Gastroesophageal sphincter (tissue), 3 donors: ENCODE measurements around the gene KCNH1.

Experiments
- EP300 ChIP-seq: sonication (generic); formaldehyde crosslinking; IDR thresholded peaks from one replicate; pipeline ENCODE4 v1.6.1; 2017; ENCODE audit warnings: antibody characterized with exemption, mild to moderate bottlenecking
- POLR2AphosphoS5 ChIP-seq: sonication (generic); formaldehyde crosslinking; IDR thresholded peaks from one replicate; pipeline ENCODE4 v1.6.1; 2017; ENCODE audit warnings: antibody characterized with exemption
- TF ChIP-seq, protein P1 (sequence below), 4 experiments: fragments of 200-600 bp in 2 of 4; fragments of 450-650 bp in 2 of 4; sonication (generic) in 1 of 4; IDR thresholded peaks; one replicate each; pipeline ENCODE4 v1.5.1; 2017 to 2019; ENCODE audit warnings: antibody characterized with exemption in 4 of 4, mild to moderate bottlenecking in 2 of 4, moderate library complexity in 2 of 4

DNA sequence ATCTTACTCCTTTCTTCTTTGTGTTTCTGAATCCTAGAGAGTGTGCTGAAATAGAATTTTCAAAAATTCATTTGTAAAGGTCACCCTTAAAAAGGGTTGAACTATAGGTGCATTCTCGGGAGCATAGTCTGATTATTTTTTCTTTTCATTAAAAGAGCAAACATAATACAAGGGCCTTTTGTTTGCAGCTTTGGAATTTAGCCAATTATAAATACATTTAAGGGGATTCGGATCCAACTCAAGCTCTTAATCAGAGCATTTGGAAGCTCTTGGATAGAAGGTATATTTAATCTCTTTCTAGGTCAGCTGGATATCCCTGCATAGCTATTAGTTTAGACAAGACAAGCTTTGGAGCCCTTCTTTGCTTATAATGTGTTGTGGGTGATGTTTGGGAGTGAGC lies 483.5 kb downstream of the KCNH1 start:
- TF ChIP-seq, protein P1, sequence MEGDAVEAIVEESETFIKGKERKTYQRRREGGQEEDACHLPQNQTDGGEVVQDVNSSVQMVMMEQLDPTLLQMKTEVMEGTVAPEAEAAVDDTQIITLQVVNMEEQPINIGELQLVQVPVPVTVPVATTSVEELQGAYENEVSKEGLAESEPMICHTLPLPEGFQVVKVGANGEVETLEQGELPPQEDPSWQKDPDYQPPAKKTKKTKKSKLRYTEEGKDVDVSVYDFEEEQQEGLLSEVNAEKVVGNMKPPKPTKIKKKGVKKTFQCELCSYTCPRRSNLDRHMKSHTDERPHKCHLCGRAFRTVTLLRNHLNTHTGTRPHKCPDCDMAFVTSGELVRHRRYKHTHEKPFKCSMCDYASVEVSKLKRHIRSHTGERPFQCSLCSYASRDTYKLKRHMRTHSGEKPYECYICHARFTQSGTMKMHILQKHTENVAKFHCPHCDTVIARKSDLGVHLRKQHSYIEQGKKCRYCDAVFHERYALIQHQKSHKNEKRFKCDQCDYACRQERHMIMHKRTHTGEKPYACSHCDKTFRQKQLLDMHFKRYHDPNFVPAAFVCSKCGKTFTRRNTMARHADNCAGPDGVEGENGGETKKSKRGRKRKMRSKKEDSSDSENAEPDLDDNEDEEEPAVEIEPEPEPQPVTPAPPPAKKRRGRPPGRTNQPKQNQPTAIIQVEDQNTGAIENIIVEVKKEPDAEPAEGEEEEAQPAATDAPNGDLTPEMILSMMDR (IDR thresholded peaks at IDR 0.05): no peak
- TF ChIP-seq POLR2AphosphoS5 (no peak), EP300 (no peak)
